ENCODE measurements around the gene LRRC36. TPM values are rescaled to one million over a fixed set of nuclear protein-coding genes. Genes with fewer than 3 reads are reported as not detected.
"Not testable (repeated sequence)": the region's sequence is repeated elsewhere in the genome, so short reads cannot be mapped to it uniquely, and the experiment has no call there.

LRRC36 gene
- total RNA-seq, 1 donor from 2014 or later = 0.69 TPM

DNA sequence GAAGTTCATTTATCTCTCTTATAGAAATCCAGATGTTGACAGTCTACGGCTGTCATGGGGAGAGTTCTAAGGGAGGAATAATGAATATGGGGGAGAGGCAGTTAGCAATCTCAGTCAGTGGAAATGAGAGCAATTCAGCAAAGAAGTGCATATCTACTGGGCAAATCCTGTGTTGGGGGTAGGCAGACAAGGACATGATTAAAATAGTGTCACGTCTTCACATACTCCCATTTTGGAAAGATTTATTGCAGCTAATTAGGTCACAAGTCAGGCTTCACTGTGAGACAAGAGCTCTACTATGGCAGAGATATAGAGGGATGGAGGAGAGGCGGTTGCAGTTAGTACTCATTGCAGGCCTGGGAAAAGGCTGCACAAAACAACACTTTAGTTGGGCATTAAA, 29.8 kb downstream of the LRRC36 start:
- Mint-ChIP-seq H3K27me3 (peaks cover 2% of the 10 kb centered on the region), H3K36me3 (ENCODE audit: low read depth) (no peaks in the 10 kb centered on the region), H3K27ac (no peak overlapping the region), H3K9me3 (no peaks in the 10 kb centered on the region), H3K4me3 (no peak overlapping the region), H3K4me1 (no peaks in the 10 kb centered on the region)
- ChIA-PET POLR2A (no interaction called here), CTCF (no interaction called here)
- DNase-seq (no peak), ATAC-seq (ENCODE audit: low read depth) (no peak)
- intact Hi-C loops (cut with micrococcal nuclease) = no loop called here
- TF ChIP-seq, protein P1, sequence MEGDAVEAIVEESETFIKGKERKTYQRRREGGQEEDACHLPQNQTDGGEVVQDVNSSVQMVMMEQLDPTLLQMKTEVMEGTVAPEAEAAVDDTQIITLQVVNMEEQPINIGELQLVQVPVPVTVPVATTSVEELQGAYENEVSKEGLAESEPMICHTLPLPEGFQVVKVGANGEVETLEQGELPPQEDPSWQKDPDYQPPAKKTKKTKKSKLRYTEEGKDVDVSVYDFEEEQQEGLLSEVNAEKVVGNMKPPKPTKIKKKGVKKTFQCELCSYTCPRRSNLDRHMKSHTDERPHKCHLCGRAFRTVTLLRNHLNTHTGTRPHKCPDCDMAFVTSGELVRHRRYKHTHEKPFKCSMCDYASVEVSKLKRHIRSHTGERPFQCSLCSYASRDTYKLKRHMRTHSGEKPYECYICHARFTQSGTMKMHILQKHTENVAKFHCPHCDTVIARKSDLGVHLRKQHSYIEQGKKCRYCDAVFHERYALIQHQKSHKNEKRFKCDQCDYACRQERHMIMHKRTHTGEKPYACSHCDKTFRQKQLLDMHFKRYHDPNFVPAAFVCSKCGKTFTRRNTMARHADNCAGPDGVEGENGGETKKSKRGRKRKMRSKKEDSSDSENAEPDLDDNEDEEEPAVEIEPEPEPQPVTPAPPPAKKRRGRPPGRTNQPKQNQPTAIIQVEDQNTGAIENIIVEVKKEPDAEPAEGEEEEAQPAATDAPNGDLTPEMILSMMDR (IDR thresholded peaks at IDR 0.05) = no peak

DNA sequence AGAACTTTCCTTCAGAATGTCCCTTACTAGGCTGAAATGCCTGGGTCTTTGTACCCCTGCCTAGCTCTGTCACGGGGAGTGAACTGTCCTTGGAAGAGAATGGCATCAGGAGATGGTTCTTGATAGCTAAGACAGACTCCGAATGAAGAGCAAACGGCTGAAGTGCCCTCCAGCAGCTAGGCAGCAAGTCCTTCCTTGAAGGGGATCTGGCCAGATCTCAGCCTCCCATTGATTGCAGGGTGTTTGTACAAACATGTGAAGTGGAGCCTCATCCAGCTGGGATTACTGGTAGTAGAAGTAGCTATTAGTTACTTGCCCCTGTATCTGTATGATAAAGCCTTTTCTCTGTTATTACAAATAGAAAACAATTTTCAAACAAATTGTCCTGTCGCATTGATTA, 30.9 kb downstream of the LRRC36 start:
- Mint-ChIP-seq H3K27me3 (peaks cover 2% of the 10 kb centered on the region), H3K36me3 (ENCODE audit: low read depth) (no peaks in the 10 kb centered on the region), H3K4me3 (no peak overlapping the region), H3K27ac (no peak overlapping the region), H3K9me3 (no peaks in the 10 kb centered on the region), H3K4me1 (no peaks in the 10 kb centered on the region)
- ATAC-seq (ENCODE audit: low read depth) (no peak), DNase-seq (no peak)
- ChIA-PET POLR2A (interaction anchor here (0.5 kb wide), 1 partner anchor 139 kb away, joined by 3 read pairs; no protein-coding TSS in a partner anchor), CTCF (no interaction called here)
- TF ChIP-seq, protein P1 (IDR thresholded peaks at IDR 0.05) = no peak
- intact Hi-C loops (cut with micrococcal nuclease) = no loop called here

DNA sequence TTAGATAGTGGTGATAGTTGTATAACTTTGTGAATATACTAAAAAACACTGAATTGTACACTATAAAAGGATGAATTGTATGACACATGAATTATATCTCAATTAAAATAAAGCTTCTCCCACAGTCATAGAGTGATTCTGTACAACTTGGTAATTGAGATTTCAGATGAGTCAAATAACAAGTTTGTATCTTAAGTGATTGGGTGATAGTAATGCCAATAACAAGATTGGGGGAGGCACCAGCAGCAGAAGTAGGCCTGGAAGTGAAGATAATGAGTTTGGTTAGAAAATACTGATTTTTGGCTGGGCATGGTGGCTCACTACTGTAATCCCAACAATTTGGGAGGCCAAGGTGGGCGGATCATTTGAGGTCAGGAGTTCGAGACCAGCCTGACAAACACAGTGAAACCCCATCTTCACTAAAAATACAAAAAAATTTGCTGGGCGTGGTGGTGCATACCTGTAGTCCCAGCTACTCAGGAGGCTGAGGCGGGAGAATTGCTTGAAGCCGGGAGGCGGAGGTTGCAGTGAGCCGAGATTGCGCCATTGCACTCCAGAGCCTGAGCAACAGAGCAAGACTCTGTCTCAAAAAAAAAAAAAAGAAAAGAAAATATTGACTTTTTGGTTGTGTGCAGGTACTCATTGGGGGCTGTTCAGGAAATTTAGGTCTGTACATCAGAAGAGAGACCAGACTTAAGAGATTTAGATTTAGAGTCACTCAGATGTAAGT, 33.1 kb downstream of the LRRC36 start:
- POLR2A ChIA-PET; H3K27me3 Mint-ChIP-seq; intact Hi-C loops (cut with micrococcal nuclease); H3K4me3 Mint-ChIP-seq; H3K27ac Mint-ChIP-seq; H3K9me3 Mint-ChIP-seq; H3K4me1 Mint-ChIP-seq; CTCF ChIA-PET; DNase-seq; H3K36me3 Mint-ChIP-seq (ENCODE audit: low read depth); ATAC-seq (ENCODE audit: low read depth): not testable (repeated sequence)

DNA sequence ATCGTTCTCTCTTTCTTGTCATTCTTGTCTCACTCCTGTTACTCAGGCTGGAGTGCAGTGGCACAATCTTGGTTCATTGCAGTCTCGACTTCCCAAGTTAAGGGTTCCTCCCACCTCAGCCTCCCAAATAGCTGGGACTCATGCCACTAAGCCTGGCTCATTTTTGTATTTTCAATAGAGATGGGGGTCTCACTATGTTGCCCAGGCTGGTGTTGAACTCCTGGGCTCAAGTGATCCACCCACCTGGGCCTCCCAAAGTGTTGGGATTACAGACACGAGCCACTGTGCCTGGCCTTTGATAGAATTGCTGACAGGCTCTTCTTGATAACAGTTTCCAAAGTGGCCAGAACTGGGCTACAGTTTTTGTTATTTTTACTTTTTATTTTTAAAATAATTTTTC, 34.4 kb downstream of the LRRC36 start:
- CTCF ChIA-PET = no interaction called here
- peaks cover 17% of the 10 kb centered on the region for H3K4me1 Mint-ChIP-seq

DNA sequence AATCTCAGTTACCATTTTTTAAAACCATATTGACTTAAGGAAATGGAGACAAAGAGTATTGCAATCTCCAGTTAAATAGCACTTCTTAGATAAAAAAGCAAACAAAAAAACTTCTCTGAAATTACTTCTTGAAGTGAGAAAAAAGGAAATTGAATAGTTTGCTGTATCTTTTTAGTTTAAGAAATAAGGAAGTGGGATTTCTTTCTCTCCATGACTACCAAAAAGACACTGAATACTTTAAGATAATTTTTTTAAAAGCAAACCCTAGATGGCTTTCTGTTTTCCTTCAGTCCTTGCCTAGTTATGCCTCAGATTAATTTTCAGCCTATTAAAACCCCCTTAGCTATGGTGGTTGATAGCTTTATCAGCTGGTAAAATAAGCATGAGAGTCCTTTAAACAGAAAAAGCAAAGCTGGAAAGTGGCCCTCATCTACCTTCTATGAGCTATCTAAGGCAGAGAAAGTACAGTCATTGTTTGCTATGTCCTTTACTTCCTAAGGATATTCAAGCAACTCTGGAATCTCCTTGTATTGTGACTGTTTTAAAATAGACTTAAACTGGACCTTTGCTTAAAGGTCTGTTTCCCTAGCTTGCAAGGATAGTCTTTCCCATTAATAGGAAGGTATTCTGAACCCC, 38.1 kb downstream of the LRRC36 start:
- POLR2A ChIA-PET = interaction anchor here (0.5 to 0.6 kb wide), 2 partner anchors 40 to 338 kb away, joined by 3 read pairs; no protein-coding TSS in a partner anchor
- no peaks in the 10 kb centered on the region for H3K27me3 Mint-ChIP-seq
- intact Hi-C loops (cut with micrococcal nuclease) = no loop called here
- H3K4me1 Mint-ChIP-seq = peaks cover 17% of the 10 kb centered on the region
- no peak for DNase-seq
- H3K9me3 Mint-ChIP-seq = no peaks in the 10 kb centered on the region
- peak overlapping the region; percentile 11 for H3K4me3 Mint-ChIP-seq
- CTCF ChIA-PET = no interaction called here
- no peaks in the 10 kb centered on the region for H3K36me3 Mint-ChIP-seq (ENCODE audit: low read depth)
- peak overlapping the region; percentile 43 for H3K27ac Mint-ChIP-seq
- TF ChIP-seq, protein P1 (IDR thresholded peaks at IDR 0.05) = no peak
- peak; percentile 34 for ATAC-seq (ENCODE audit: low read depth)

More for the DNA sequence above, 34.4 kb downstream of the LRRC36 start:
- no peaks in the 10 kb centered on the region for H3K36me3 Mint-ChIP-seq (ENCODE audit: low read depth)
- DNase-seq (no peak), ATAC-seq (ENCODE audit: low read depth) (no peak)
- POLR2A ChIA-PET = no interaction called here
- no peak overlapping the region for H3K4me3 Mint-ChIP-seq
- no peak overlapping the region for H3K27ac Mint-ChIP-seq
- H3K27me3 Mint-ChIP-seq = peaks cover 2% of the 10 kb centered on the region
- no peaks in the 10 kb centered on the region for H3K9me3 Mint-ChIP-seq
- TF ChIP-seq, protein P1 (IDR thresholded peaks at IDR 0.05) = no peak
- intact Hi-C loops (cut with micrococcal nuclease) = no loop called here

Measured in activated B cell treated with CpG ODN at 0.5 μM for 24 hours (primary cell).